OCI-M1 (cell line): Measurements from ENCODE around the gene TEDC2.

Experiments
- DNase-seq: peaks from one replicate; lab custom pipeline; 2025; lab: John Stamatoyannopoulos, UW

TEDC2 gene

DNA sequence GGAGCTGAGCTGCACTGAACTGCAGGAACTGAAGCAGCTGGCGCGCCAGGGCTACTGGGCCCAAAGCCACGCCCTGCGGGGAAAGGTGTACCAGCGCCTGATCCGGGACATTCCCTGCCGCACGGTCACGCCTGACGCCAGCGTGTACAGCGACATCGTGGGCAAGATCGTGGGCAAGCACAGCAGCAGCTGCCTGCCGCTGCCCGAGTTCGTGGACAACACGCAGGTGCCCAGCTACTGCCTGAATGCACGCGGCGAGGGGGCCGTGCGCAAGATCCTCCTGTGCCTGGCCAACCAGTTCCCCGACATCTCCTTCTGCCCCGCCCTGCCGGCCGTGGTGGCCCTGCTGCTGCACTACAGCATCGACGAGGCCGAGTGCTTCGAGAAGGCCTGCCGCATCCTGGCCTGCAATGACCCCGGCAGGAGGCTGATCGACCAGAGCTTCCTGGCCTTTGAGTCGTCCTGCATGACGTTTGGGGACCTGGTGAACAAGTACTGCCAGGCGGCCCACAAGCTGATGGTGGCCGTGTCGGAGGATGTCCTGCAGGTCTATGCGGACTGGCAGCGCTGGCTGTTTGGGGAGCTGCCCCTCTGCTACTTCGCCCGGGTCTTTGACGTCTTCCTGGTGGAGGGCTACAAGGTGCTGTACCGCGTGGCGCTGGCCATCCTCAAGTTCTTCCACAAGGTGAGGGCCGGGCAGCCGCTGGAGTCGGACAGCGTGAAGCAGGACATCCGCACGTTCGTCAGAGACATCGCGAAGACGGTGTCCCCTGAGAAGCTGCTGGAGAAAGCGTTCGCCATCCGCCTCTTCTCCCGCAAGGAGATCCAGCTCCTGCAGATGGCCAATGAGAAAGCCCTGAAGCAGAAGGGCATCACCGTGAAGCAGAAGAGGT, 36.6 kb downstream of the TEDC2 start:
- DNase-seq = no peak

DNA sequence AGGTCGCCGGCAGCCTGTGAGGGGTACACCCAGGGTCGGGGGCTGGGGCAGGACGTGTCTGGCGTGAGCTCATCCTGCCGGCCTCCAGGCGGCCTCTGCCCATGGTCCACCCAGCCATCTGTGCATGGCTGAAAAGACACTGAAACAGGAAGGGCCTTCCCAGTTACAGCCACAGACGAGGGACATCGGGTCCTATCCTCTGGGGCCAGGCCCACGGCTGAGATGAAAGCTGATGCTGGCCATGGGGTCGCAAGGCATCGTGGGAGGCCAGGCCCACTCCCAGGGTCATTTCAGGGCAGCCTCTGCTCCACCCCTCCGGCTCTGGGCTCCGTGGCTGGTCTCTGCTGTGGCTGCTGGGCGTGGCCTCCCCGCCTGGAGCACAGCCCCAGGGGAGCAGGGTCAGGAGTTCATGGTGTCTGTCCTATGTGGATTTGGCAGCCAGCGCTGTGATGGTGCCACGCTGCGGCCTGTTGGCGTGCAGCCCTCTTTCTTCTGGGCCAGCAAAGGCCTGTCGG, 37.3 kb downstream of the TEDC2 start:
- no peak for DNase-seq

DNA sequence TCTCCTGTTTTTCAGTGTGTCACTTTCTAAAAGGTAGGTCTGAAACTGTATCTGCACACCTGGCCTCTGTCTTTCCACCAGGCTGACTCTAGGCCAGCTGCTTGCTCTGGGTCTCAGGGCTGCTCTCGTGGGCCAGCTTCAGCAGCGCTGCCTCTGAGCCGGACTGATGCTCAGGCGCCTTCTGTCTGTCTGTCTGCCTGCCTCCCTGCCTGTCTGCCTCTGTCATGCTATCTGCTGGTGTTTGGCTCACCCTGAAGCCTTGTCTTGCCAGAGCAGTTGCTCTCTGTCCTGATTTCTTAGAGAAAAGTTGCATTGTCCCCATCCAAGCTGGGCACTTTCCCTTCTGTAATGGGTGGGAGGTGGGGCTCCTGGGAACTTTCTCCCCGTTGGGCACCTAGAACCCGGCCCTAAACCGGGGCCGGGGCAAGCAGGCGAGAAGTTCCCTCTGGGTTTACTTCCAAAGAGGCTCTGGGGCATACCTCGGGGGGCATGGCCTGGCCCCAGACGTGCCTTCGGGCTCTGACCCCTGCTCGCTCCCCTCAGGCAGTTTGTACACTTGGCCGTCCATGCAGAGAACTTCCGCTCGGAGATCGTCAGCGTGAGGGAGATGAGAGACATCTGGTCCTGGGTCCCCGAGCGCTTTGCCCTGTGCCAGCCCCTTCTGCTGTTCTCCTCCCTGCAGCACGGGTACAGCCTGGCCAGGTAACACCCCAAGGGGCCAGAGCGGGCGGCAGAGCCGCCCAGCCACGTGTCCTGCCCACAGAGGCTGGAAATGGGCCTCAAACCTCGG, 38.0 kb downstream of the TEDC2 start:
- no peak for DNase-seq

DNA sequence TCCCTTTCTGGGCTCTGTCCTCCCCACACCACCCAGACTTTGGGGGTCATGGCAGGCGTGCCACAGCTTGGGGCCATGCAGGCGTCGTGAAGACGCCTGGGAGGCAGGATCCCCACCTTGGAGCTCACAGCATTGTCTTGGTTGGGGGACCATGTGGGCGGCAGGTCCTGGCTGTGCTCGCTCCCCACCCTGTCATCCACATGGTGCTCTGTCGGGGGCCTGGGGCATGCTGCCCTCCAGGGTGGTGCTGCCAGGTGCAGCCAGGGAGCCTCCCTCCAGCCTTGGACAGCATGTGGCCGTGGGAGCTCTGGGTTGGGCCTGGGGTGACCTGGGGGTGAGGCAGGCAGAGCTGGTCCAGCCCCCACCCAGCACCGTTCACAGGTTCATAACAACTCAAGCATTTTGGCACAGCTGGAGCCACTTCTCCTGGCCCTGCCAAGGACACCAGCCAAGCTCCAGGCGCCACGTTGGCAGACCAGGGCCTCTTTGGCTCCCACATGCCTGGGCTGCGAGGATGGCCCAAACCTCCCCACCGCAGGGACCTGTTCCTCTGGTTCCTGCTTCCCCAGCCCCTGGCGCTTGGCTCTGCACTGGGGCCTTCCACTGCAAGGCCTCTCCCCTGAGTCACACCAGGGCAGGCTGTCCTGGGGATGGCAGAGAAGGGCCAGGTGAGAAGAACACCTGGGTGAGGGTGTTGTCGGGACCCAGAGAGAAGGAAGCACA, 38.8 kb downstream of the TEDC2 start:
- DNase-seq = no peak

DNA sequence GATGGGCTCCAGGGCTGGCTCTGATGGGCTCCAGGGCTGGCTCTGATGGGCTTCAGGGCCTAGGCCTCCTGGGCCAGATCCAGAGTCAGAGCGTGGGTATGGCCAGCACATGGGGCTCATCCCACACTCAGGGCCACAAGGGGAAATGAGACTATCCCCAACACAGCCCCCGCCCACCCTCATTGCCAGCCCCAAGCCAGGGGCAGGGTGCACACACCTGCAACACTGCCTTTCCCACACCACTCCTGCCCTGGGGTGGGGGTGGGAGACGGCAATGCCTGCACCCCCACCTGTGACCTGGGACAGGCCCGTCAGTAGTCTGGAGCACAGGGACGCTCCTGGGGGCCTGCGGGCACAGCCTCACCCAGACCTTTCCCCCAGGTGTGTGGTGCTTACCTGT, 39.5 kb downstream of the TEDC2 start:
- no peak for DNase-seq

DNA sequence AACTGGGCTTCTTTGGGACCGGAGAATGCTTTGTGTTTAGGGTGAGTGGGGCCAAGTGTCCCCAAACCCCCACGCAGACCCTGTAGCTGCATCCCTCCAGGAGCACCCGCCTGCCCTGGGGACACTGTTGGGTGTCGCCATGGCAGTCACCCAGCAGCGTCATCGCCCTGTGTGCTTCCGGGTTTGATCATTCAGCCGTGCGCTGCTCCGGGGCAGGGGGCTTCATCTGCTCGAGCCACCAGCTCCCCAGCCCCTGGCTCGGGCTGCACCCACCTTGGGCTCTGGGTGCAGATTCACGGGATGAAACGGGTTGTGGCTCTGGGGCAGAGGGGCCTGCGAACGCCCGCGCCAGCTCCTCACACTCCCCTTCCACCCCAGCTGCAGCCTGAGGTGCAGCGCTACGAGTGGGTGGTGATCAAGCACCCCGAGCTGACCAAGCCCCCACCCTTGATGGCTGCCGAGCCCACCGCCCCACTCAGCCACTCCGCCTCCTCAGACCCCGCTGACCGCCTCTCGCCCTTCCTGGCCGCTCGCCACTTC, 40.1 kb downstream of the TEDC2 start:
- no peak for DNase-seq

DNA sequence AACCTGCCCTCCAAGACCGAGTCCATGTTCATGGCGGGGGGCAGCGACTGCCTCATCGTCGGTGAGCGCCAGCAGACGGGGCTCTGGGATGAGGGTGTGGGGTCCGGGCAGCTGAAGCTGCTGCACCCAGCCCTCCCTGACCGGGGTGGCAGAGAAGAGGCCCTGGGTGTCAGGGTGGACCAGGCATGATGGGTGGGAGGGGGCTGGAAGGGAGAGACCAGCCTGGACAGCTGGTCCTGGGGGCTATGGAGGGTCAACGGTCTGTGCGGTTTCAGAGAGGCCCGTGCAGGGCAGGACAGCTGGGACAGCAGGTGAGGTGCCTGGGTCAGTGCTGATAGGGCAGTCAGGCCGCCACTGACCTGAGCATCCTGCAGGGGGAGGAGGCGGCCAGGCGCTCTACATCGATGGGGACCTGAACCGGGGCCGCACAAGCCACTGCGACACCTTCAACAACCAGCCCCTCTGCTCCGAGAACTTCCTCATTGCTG, 40.6 kb downstream of the TEDC2 start:
- no peak for DNase-seq

DNA sequence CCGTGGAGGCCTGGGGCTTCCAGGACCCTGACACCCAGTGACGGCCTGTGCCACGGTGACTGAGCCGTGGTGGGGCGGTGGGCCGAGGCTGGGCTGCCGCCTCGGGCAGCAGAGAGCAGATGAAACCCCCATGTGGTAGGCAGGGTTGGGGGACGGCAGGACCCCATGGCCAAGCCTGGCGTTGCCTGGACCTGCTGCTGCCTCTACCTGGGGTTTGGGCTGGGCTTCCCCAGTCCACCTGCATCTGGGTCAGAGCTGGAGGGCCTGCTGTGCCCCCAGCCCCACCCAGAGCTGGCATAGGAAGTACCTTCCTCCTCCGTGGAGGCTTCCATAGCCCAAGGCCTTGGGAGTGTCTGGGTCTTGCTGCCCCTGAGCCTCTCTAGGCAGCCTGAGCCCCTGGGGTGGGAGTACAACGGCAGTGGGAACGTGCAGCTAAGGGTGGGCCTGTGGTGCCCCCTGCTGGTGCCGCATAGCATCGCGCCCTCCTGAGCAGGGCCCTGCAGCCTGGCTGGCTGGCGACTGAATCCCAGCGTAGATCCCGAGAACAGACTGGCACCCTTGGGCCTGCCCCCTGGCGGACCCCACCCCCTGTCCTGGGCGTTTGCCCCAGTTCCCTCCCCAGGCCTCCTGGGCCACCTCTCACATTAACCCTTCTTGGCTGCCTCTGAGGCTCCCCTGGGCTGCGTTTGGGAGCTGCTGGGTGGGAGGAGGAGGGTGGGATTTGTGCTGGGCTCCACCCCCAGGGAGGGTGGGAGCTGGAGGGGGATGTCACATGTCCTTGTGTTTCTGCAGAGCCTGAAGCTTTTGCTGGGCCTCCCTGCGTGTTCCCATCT, 41.2 kb downstream of the TEDC2 start:
- DNase-seq = peak; percentile 89

DNA sequence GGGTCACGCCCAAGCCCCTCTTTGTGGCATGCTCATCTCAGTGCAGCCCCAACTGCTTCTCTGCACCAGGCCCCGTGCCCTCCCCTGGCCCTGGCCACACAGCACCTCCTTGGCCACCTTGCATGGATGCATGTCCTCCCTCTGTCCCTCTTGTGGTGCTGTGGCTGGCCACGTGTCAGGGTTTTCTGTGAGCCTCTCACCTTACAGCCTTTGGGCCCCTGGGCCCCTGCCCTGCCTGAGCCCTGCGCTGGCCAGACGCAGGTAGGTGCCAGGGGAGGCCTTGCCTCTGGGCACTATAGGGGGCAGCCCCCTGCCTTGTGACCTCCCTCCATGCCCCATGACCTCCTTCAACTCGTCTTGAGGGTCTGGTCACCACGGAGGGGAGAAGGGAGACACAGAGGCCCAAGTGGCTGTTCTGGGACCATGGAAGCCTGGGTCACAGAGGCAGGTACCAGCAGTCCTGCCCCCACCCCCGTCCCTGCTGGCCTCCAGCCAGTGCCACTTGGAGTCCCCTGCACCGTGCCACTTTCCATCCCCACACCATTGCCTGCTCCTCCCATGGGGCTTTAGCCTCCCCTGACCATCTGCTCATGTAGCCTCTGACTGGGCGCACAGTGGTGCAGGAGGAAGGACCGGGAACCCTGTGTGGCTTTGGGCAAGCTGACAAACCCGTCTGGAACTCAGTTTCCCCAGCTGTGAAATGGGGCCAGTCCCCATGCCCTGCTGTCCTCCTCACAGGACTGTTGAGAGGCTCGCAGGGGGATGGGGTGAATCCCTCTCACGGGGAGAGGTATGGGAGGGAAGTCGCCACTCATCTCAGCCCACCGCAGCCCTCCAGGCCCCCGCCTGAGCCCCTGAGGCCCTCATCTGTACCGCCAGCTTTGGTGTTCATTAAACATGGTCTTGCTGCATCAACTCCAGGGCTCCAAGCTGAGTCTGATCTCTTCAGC, 42.3 kb downstream of the TEDC2 start:
- no peak for DNase-seq

DNA sequence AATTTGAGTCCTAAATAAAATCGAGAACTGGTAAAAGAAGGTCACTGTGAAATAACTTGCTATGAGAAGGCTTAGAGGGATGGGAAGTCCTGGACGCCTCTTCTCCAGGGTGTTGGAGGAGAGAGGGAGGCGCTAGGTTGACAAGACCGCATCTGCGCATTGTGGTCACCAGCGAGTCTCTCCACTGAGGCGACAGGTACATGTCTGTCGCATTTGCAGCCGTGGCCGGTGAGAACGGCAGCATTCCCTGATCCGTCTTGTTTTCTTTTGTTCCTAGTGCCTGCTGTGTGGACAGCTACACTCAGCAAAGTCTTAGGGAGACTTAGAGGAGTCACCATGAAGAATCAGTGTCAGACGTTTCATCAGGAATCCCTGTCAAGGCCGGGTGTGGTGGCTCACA, 45.8 kb downstream of the TEDC2 start:
- DNase-seq = no peak

DNA sequence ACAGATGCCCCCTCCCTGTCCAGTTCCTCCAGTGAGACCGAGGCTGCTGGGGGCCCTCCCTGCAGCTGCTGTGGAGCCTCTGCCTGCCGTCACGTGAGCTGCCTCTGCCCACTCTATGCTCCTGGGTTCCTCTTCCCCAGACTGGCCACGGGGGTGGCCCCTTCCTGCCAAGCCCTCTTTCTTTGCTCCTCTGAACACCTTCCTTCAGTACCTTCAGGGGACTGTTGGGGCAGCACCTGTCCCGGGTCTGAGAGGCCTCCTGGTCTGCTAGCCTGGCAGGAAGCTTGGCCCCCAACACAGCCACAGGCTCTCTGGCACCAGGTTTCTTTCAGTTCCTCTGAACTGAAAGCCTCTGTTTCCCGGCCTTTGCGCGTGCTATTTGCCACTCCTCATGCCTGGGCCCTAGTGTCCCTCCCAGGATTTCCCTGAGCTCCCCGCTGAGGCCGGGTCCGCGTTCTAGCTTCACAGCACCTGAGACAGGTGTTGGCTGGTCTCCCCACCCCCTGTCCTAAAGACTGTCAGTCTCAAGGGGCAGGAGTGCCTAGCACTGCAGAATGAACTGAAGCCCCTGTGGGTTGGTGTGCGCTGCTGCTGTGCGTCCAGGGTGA, 47.2 kb downstream of the TEDC2 start:
- no peak for DNase-seq

DNA sequence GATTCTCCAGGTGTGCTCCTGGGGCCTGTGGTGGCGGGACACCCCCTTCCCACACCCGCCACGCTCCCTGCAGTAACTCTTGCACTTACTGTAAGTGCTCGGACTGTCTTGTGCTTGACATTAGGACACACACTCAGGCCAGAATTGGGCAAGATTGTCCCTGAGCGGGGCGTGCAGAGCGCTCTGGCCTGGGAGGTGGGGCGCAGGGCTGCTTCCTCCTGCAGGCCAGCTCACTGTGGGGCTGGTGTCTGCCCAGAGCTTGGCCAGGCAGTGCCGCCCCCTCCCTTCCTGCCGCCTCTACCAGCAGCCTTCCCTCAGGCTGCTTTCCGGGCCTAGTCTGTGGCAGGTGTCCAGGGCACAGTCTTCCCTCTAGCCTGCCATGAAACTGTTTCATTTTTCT, 47.8 kb downstream of the TEDC2 start:
- DNase-seq = no peak

DNA sequence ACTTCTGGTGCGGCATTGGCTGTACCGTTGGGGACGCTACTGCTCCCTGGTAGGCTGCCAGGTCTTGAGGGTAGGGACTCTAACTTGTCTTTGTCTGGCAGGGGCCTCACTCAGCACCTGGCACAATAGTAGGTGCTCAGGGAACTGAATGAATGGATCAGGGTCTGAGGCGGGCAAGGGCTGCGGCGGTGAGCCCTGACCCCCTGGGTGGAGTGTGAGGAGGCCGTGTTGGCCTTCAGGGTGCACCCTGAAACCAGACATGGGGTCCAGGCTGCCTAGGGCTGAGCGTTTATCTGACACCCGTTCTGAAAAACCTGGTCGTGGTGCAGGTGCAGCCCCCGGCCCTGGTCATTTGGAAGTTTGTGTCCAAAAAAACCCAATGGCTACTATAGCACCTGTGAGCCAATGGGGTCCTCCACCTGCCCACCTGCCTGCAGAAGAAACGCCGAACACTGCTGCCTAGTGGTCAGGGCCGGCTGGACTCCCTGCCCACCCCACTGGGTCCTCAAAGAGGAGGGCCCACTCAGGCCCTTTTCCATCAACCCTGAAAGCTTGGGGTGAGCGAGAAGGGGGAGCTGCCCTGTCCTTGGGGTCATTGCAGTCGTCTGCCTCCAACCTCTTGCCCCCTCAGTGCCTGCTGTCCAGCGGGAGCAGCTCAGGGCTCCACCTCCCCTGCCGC, 49.0 kb downstream of the TEDC2 start:
- no peak for DNase-seq

DNA sequence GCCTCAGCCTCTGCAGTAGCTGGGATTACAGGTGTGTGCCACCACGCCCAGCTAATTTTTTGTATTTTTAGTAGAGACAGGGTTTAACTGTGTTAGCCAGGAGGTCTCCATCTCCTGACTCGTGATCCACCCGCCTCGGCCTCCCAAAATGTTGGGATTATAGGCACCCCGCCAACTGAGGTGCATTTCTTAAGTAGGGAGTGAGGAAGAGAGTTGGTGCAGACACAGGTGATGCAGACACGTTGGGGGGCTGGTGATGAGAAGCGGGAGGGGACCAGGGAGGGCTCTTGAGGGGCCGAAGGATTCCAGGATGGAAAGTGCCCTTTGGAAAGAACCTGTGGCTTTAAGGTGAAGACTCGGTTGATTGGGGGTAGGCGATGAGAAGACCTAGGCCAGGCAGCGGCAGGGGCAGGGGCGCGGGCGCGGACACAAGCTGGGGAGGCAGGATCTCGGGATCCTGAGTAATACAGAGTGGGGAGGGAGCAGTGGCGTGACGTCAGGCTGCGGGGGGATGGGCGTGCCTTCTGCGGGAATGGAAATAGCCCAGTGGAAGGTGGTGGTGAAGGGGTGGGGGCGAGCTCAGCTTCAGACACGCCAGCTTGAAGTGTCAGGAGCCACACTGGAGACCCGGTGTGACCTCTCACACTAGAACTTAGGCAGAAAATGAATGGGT, 51.4 kb downstream of the TEDC2 start:
- no peak for DNase-seq

DNA sequence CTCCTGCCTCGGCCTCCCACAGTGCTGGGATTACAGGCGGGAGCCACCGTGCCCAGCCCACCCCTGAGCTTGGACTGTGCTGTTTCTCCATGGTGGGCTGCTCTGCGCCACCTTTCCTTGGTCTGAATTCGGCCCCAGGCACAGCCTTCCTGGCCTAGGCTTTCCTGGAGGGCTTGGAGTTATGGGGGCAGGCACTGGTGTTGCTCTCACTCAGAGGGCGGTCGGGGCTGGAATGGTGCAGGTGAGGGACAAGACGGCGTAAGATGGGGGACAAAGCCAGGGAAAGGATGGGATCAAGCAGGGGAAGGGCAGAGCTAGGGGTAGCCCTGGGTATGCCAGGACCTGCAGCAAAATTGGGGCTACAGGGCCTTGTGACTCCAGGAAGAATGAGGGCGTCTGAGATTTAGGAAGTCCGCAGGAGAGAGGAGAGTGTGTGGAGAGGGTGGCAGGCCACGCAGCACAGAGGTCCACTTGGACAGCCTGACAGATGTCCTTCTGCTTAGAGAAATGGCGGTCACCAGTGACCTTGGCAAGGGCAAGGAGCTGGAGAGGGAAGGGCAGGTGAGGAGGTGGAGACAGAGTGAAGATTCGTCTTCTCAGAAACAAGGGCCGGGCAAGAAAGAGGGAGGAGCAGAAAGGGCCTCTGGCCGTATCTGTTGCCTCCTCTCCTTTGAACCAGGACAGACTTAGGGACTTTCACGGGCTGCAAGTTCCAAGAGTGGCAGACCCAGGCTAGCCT, 52.3 kb downstream of the TEDC2 start:
- DNase-seq = no peak

DNA sequence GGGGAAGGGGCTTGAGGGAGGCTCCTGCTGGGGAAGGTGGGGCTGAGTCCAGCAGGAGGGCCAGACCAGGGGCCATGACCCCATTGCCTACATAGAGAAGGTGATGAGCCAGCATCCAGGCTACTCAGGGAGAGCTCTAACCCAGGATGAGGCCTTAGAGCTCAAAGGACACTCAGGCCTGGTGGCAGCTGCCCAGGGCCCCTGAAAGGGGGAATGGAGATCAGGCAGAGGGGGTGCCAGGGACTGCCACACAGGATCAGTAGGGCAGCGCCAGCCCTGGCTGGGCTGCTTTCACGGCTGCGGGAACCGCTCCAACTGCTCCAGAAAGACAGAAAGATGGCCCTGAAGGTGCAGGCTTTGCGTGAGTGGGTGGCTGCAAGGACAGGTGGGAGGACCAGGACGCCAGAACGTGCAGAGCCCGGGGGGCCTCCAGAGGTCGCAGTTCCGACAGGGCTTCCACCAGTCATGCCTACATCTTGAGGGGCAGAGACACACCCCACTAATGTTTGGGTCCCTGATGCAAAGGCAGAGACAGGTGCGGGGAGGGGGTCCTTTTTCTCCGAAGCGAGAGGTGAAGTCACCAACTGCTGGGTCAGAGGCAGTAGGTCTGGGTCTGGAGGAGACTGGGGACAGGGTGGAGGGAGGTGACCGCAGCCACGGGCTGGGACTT, 53.0 kb downstream of the TEDC2 start:
- DNase-seq = no peak
